ENCODE data around the gene LMNB1. TPM values are rescaled to one million over a fixed set of nuclear protein-coding genes. Genes with fewer than 3 reads are reported as not detected.
"Not testable (repeated sequence)": the region's sequence is repeated elsewhere in the genome, so short reads cannot be mapped to it uniquely, and the experiment has no call there.

Gene LMNB1
- polyA plus RNA-seq, 1 donor from 2014 or later: 8.4 TPM

DNA sequence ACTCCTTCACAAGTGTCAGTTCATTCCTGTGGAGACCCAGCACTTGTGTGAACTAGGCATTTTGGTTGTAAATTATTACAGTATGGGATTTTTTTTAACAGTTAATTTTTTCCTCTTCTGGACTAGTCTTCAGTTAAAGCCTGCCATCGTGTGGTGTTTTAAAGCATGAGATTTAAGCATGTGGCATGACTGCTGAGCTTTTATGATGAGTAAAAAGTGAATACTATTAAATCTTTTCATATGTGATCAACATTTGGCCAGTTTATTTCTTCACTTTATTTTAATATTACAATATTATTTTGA lies 25.0 kb downstream of the LMNB1 start:
- Mint-ChIP-seq H3K27me3 (no peaks in the 10 kb centered on the region), H3K9me3 (no peaks in the 10 kb centered on the region), H3K4me1 (peaks cover 27 to 33% (median 30%) of the 10 kb centered on the region in 3 donors), H3K27ac (no peak overlapping the region), H3K36me3 (peaks cover 12% of the 10 kb centered on the region), H3K4me3 (no peak overlapping the region)

DNA sequence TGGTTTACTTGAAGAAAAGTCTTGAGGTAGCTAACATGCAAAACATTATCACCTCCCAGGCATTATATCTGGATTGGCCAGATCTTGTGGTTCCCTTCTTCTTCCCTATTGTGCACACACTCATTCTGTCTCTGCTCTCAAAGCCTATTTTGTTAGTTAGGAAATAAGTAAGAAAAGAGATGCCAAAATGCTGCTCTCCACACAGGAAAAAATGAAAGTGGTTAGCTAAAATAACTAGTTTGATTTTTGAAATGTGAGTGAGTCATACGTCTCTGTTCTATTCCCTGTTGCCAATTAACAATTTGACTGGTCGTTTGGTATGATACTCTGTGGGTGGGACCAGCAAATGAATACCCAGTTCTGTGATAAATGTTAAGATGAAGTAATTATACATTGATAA lies 28.1 kb downstream of the LMNB1 start:
- H3K9me3 Mint-ChIP-seq: no peaks in the 10 kb centered on the region
- H3K4me3 Mint-ChIP-seq: no peak overlapping the region
- peaks cover 12% of the 10 kb centered on the region for H3K36me3 Mint-ChIP-seq
- H3K27me3 Mint-ChIP-seq: no peaks in the 10 kb centered on the region
- H3K27ac Mint-ChIP-seq: no peak overlapping the region
- H3K4me1 Mint-ChIP-seq: peaks cover 21 to 29% (median 28%) of the 10 kb centered on the region in 3 donors

DNA sequence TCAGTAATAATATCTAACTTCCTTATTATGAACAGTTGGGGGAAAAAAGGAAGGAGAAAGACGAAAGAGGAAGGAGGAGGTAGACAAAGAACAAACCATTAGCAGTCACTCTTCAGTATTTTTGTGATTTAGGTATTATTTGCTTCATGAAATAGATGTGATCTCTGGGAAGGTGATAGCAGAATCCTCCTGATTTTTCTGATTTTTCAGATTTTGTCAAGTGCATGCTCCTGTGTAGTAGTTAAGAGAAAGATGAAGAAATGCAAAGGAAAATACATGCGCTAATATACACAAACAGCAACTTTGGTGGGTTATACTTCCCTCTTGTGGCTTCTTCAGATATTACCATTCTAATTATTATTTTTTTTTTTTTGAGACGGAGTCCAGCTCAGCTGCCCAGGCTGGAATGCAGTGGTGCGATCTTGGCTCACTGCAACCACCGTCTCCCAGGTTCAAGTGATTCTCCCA lies 31.6 kb downstream of the LMNB1 start:
- Mint-ChIP-seq H3K9me3 (no peaks in the 10 kb centered on the region), H3K27ac (peak overlapping the region; percentile 27 to 87 (median 33)), H3K4me3 (peak overlapping the region; percentile 58 to 91 (median 83)), H3K27me3 (no peaks in the 10 kb centered on the region), H3K4me1 (peaks cover 33 to 38% (median 35%) of the 10 kb centered on the region in 3 donors), H3K36me3 (peaks cover 12% of the 10 kb centered on the region)

DNA sequence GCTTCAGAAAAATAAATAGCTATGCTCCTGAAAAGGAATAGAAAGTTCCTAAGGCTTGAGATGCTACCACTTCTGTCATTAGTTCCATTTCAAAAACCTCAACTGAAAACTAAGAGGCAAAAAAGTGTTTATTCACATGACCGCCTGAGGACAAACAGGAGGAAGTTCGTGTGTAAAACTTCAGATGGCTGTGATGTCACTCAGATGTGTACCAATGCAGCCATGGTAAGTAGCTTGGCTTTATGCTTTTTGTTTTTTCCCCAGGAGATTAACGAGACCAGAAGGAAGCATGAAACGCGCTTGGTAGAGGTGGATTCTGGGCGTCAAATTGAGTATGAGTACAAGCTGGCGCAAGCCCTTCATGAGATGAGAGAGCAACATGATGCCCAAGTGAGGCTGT lies 33.0 kb downstream of the LMNB1 start:
- H3K27me3 Mint-ChIP-seq: no peaks in the 10 kb centered on the region
- H3K27ac Mint-ChIP-seq: peak overlapping the region in 2 of 3 donors; percentile 89 to 97
- H3K4me1 Mint-ChIP-seq: peaks cover 29 to 34% (median 33%) of the 10 kb centered on the region in 3 donors
- H3K36me3 Mint-ChIP-seq: peaks cover 7% of the 10 kb centered on the region
- H3K9me3 Mint-ChIP-seq: no peaks in the 10 kb centered on the region
- peak overlapping the region in 2 of 4 donors; percentile 27 to 72 for H3K4me3 Mint-ChIP-seq

DNA sequence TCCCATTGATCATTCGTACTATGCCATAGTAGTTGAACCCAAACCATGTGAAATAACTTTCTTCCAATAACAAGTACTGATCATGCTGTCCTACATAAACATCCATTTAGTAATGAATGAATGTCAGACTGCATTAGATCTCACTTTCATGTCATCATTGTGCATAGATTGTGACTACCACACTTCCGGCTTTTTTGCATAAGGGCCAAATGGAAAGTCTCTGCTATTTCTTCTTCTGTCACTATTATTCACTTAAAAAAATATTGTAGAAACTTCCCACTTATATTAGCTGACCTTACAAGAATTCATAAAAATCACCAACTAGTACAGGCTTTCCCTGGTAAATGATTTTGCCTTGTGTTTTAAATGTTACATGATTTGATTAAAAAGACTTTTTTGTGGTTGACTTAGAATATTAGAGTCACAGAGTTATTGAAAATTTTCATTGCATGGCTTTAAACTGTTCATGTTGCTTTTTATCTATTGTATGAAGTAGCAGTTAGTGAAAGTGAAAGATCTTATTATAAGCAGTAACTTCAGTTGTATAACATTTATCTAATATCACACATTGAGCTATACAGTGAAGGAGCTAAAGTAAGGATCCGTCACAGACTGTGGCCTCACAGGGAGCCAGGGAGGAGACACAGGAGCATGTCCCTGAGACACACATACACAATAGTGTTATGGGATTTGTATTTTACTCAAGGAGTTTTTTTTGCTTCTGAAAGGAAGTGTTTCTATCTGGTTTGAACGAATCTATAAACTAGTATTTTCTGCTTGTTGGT lies 33.9 kb downstream of the LMNB1 start:
- Mint-ChIP-seq H3K4me3 (peak overlapping the region in 2 of 4 donors; percentile 27 to 69), H3K9me3 (no peaks in the 10 kb centered on the region), H3K36me3 (peaks cover 6% of the 10 kb centered on the region), H3K27ac (peak overlapping the region; percentile 86 to 97 (median 92)), H3K27me3 (no peaks in the 10 kb centered on the region), H3K4me1 (peaks cover 29 to 33% (median 31%) of the 10 kb centered on the region in 3 donors)

DNA sequence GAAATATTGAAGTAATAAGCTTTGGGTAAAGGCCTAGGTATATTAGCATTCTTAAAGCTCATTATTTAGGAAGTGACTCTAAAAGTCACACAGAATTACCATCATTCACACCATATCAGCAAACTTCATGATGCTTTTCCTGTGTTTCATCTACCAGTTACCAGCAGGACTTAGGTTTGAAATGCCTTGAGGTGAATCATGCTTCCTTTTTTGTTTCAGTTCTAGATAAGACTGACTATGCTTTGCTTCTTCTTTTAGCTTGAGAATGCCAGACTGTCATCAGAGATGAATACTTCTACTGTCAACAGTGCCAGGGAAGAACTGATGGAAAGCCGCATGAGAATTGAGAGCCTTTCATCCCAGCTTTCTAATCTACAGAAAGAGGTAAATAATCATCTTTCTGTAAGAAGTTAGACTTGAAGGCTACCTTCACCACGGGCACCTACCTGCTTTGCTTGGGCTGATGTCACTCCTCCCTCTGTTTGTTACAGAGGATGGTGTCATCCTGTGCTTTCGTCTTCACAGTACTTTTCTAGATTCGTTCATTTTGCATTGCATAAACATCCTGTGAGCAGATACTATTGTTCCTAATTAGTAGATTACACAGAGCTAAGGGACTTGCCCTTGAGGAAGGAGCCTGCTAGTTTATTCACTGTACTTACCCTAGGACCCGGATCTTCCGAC lies 34.7 kb downstream of the LMNB1 start:
- peak overlapping the region; percentile 27 to 73 (median 61) for H3K4me3 Mint-ChIP-seq
- peaks cover 3% of the 10 kb centered on the region for H3K36me3 Mint-ChIP-seq
- H3K9me3 Mint-ChIP-seq: no peaks in the 10 kb centered on the region
- peak overlapping the region; percentile 86 to 97 (median 92) for H3K27ac Mint-ChIP-seq
- H3K27me3 Mint-ChIP-seq: no peaks in the 10 kb centered on the region
- peaks cover 26 to 33% (median 27%) of the 10 kb centered on the region in 3 donors for H3K4me1 Mint-ChIP-seq

DNA sequence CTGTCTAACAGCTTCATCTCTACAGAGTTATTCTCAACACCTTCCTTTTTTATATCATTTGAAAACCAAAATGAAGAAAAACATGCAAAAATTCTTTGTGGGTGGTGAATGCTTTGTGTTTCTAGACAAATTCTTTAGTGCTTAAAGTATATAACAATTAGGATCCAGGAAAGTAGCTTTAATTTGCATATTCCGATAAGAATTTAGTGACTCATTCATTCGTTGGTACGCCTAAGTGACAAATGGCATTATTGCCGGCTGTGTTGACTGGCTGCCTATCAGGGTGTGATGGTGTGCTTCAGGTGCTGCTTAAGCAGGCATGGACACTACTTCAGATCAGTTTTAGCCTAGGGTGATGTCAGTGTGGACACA lies 35.2 kb downstream of the LMNB1 start:
- Mint-ChIP-seq H3K9me3 (no peaks in the 10 kb centered on the region), H3K36me3 (peaks cover 3% of the 10 kb centered on the region), H3K4me1 (peaks cover 26 to 31% (median 27%) of the 10 kb centered on the region in 3 donors), H3K27ac (peak overlapping the region; percentile 86 to 97 (median 92)), H3K4me3 (peak overlapping the region in 3 of 4 donors; percentile 27 to 73 (median 69)), H3K27me3 (no peaks in the 10 kb centered on the region)

DNA sequence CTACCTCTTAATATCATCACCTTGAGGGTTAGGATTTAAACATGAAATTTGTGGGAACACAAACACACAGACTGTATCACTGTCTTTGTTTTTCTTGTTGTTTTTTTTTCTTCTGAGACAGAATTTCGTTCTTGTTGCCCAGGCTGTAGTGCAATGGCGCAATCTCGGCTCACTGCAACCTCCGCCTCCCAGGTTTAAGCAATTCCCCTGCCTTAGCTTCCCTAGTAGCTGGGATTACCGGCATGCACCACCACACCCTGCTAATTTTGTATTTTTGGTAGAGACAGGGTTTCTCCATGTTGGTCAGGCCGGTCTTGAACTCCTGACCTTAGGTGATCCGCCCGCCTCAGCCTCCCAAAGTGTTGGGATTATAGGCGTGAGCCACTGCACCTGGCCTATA lies 36.9 kb downstream of the LMNB1 start:
- H3K27me3 Mint-ChIP-seq, H3K27ac Mint-ChIP-seq, H3K4me3 Mint-ChIP-seq, H3K36me3 Mint-ChIP-seq, H3K9me3 Mint-ChIP-seq: not testable (repeated sequence)
- H3K4me1 Mint-ChIP-seq: peaks cover 21 to 25% (median 22%) of the 10 kb centered on the region in 3 donors

DNA sequence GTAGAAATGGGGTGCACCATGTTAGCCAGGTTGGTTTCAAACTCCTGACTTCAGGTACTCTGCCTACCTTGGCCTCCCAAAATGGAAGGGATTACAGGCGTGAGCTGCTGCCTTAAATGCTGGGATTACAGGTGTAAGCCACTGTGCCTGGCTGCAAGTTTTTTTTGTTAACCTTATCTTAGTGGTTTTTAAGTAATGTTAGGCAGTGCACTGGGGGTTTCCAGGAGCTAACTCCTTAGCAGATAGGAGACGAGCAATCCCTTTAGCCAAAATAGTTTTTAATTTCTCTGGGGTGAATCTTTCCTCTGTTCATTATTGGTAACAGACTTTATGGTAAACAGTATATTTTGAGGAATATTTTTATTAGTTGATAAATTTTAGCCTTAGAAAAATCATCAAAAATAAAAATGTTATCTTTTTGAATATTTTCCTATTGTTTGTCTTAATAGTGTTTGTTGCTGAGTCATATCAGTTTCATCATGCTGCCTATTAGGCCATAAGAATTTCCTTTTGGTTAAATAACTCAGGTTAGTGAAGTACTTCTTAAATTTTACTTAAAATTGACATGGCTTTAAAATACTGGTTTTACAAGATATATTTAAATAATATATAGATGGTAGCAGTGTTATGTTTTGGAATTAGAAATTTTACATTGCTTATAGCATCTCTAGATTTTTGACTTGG lies 37.9 kb downstream of the LMNB1 start:
- peaks cover 20 to 22% (median 21%) of the 10 kb centered on the region in 3 donors for H3K4me1 Mint-ChIP-seq

DNA sequence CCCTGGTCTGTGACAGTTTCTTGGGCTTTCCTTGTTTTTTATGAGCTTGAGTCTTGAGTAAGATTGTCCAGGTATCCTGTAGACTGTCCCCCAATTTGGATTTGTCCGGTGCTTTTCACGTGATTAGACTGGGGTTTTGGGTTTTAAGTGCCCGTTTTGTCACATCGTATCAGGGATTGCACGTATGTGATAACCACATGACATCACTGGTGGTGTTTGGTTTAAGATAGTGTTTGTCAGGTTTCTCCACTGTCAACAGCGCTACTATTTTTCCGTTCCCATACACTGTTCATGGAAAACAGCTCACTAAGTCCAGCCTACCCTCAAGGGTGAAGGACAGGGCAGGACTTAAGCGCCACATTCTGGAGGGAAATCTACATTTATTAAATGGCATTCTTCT lies 39.7 kb downstream of the LMNB1 start:
- H3K27ac Mint-ChIP-seq: no peak overlapping the region
- H3K4me3 Mint-ChIP-seq: no peak overlapping the region
- H3K9me3 Mint-ChIP-seq: no peaks in the 10 kb centered on the region
- H3K27me3 Mint-ChIP-seq: no peaks in the 10 kb centered on the region
- H3K36me3 Mint-ChIP-seq: peaks cover 5% of the 10 kb centered on the region
- H3K4me1 Mint-ChIP-seq: peaks cover 6 to 7% (median 6%) of the 10 kb centered on the region in 3 donors

More for the DNA sequence above, 37.9 kb downstream of the LMNB1 start:
- H3K9me3 Mint-ChIP-seq: no peaks in the 10 kb centered on the region
- no peak overlapping the region for H3K4me3 Mint-ChIP-seq
- no peak overlapping the region for H3K27ac Mint-ChIP-seq
- no peaks in the 10 kb centered on the region for H3K27me3 Mint-ChIP-seq
- peaks cover 3% of the 10 kb centered on the region for H3K36me3 Mint-ChIP-seq

DNA sequence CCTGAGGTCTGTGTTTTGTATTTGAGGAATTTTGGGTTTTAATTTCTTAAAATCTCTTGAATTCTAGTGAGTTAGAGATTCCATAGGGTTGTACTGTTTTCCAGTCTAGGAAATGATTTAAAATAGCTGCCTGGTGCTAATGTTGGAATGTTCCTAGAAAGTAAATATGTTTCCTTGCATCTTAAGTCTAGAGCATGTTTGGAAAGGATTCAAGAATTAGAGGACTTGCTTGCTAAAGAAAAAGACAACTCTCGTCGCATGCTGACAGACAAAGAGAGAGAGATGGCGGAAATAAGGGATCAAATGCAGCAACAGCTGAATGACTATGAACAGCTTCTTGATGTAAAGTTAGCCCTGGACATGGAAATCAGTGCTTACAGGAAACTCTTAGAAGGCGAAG lies 41.8 kb downstream of the LMNB1 start:
- Mint-ChIP-seq H3K4me1 (no peaks in the 10 kb centered on the region), H3K36me3 (peaks cover 7% of the 10 kb centered on the region), H3K9me3 (no peaks in the 10 kb centered on the region), H3K4me3 (no peak overlapping the region), H3K27ac (no peak overlapping the region), H3K27me3 (no peaks in the 10 kb centered on the region)

DNA sequence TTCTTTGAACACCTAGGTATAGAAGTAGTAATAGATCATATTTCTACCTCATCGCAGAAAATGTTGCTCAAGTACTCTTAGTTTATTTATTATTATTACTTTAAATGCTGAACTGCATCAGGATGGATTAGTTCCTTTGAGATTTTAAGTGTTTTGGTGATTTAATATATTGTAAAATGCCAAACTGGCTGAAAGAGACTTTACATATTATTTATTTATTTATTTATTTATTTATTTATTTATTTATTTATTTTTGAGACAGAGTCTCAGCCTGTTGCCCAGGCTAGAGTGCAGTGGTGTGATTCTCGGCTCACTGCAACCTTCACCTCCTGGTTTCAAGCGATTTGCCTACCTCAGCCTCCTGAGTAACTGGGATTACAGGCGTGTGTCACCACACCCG lies 42.3 kb downstream of the LMNB1 start:
- Mint-ChIP-seq H3K9me3 (no peaks in the 10 kb centered on the region), H3K4me3 (no peak overlapping the region), H3K27ac (no peak overlapping the region), H3K27me3 (no peaks in the 10 kb centered on the region), H3K36me3 (peaks cover 7% of the 10 kb centered on the region), H3K4me1 (no peaks in the 10 kb centered on the region)

DNA sequence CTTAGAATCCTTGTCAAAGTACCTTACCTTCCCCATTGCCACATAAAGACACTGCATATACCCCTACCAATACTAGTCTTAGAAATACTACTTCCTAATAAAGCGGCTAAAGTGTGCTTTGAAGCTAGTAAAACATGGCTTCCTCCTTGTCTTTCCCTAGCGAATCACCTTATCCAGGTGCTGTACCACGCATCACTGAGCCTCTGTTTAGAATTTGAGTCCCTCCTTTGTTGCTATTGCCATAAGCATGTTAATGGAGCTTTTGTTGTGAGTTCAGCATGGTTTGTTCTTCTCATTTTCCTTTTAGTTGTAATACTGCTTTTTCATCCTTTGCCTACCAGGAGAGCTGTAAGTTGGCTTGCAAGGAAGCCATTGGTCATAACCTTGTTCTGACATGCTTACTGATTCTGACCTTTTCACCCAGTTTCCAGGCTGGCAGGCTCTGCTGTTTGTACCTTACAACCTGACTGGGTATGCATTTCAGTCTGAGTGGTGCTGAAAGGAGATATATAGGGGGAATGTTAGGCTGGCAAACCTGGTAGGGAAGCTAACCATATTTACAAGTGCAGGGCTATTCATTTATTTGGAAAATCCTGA lies 49.8 kb downstream of the LMNB1 start:
- Mint-ChIP-seq H3K27ac (no peak overlapping the region), H3K4me3 (no peak overlapping the region), H3K36me3 (peaks cover 8% of the 10 kb centered on the region), H3K4me1 (peaks cover 0 to 5% (median 0%) of the 10 kb centered on the region in 3 donors), H3K27me3 (no peaks in the 10 kb centered on the region), H3K9me3 (no peaks in the 10 kb centered on the region)

DNA sequence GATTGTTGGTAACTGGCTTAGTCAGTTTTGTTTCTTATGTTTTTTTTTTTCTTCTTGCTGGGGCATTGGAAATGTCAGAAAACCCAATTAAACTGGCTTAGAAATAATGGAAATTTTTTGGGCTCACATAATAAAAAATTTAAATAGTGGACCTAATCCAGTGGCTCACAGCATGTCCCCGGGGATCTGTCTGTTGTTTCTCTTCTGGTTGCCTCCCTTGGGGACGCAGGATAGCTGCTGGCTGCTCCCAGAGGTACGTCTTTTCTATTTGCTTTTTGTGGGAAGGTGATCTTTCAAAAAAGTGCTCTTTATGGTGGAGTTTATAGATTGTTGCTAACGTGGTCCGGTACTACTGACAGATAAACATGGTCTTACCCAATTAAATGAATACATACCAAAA lies 52.2 kb downstream of the LMNB1 start:
- Mint-ChIP-seq H3K9me3 (no peaks in the 10 kb centered on the region), H3K27ac (no peak overlapping the region), H3K4me1 (peaks cover 0 to 5% (median 0%) of the 10 kb centered on the region in 3 donors), H3K27me3 (no peaks in the 10 kb centered on the region), H3K36me3 (peaks cover 7% of the 10 kb centered on the region), H3K4me3 (no peak overlapping the region)

DNA sequence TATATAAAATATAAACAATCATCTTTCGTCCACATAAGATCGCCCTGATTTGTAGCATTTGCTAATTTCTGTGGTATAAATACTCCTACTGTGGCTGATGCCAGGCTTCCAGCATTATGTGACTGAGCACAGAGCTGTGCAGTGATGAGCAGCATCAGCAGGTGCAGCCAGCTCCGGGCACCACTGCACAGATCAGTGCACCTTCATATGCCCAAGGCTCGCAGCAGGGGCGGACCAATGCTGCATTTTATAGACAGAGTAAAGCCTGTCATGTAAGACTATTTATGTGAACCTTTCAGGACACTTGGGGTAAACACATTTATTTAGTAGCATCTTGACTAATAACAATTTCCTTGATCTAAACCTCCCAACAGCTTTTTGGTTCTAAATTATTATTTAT lies 53.1 kb downstream of the LMNB1 start:
- Mint-ChIP-seq H3K4me3 (no peak overlapping the region), H3K4me1 (peaks cover 0 to 6% (median 0%) of the 10 kb centered on the region in 3 donors), H3K27ac (no peak overlapping the region), H3K9me3 (no peaks in the 10 kb centered on the region), H3K36me3 (peaks cover 10% of the 10 kb centered on the region), H3K27me3 (no peaks in the 10 kb centered on the region)
